ENCODE results near the gene LRRFIP1. TPM values are rescaled to one million over a fixed set of nuclear protein-coding genes. Genes with fewer than 3 reads are reported as not detected.

The LRRFIP1 gene
- total and polyA plus RNA-seq, 10 of the 15 experiments (the other 5 are each of a cell fraction or from before 2014, with no cell fraction given) = 36.2 to 120 (median 74.3) TPM

DNA sequence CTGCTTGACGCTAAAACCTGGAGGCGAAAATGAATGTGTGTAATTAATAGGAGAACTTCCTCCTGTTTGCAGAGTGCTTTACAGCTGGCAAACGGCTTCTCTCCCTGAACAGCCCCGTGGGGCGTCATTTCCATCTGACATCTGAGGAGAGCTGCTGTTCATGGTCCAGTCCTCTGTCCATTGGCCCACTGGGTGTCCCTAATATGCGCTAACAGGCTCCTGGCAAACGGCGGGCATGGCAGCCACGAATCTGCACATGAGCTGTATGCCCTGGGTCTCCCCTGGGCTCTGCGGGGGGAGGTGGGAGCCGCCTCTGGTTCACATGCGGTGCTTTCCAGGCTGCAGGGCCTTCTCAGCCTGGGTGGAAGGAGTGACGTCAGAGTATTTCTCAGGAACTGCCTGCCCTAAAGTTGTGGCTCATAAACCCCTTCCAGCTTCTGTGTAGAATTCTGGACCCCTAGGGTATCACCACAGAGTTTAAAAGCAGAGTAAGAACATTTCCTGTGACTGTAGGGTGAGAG is 73.2 kb downstream of the LRRFIP1 start (continued):
- TF ChIP-seq, protein P1, sequence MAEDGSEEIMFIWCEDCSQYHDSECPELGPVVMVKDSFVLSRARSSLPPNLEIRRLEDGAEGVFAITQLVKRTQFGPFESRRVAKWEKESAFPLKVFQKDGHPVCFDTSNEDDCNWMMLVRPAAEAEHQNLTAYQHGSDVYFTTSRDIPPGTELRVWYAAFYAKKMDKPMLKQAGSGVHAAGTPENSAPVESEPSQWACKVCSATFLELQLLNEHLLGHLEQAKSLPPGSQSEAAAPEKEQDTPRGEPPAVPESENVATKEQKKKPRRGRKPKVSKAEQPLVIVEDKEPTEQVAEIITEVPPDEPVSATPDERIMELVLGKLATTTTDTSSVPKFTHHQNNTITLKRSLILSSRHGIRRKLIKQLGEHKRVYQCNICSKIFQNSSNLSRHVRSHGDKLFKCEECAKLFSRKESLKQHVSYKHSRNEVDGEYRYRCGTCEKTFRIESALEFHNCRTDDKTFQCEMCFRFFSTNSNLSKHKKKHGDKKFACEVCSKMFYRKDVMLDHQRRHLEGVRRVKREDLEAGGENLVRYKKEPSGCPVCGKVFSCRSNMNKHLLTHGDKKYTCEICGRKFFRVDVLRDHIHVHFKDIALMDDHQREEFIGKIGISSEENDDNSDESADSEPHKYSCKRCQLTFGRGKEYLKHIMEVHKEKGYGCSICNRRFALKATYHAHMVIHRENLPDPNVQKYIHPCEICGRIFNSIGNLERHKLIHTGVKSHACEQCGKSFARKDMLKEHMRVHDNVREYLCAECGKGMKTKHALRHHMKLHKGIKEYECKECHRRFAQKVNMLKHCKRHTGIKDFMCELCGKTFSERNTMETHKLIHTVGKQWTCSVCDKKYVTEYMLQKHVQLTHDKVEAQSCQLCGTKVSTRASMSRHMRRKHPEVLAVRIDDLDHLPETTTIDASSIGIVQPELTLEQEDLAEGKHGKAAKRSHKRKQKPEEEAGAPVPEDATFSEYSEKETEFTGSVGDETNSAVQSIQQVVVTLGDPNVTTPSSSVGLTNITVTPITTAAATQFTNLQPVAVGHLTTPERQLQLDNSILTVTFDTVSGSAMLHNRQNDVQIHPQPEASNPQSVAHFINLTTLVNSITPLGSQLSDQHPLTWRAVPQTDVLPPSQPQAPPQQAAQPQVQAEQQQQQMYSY (CRISPR knock-in tag; IDR thresholded peaks at IDR 0.05) = no peak
- TF ChIP-seq SIX5 (IDR thresholded peaks at IDR 0.05; ENCODE audit: low read depth, low read length, severe bottlenecking) (no peak), TBL1XR1 (IDR thresholded peaks at IDR 0.05; ENCODE audit: low read depth, low read length) (no peak), SUZ12 (IDR thresholded peaks at IDR 0.05; ENCODE audit: unreplicated experiment) (no peak), MEF2A (IDR thresholded peaks at IDR 0.05; ENCODE audit: insufficient read depth, low read depth, low read length) (no peak), LARP7 (IDR thresholded peaks at IDR 0.05) (no peak), ATF7 (IDR thresholded peaks at IDR 0.05; ENCODE audit: low read depth) (peak; percentile 97), TCF12 (IDR thresholded peaks at IDR 0.05; ENCODE audit: low read depth, low read length) (0 out of 2 replicates have a peak, but pooled peaks have one; percentile 16), NR2F1 (conservative IDR thresholded peaks at IDR 0.05) (no peak), YBX1 (IDR thresholded peaks at IDR 0.05) (no peak), CHD1 (IDR thresholded peaks at IDR 0.05; ENCODE audit: low read depth, low read length) (no peak), POLR2AphosphoS2 (IDR thresholded peaks at IDR 0.05; ENCODE audit: low read depth, low read length) (peak; percentile 46; the same call in 1 of the 2 replicates), NFYB (IDR thresholded peaks at IDR 0.05; ENCODE audit: insufficient read depth, low read depth, low read length) (no peak), BCL11A (IDR thresholded peaks at IDR 0.05; ENCODE audit: low read depth, low read length) (0 out of 2 replicates have a peak, but pooled peaks have one; percentile 5), FOXM1 (IDR thresholded peaks at IDR 0.05; ENCODE audit: low read depth, low read length) (no peak), MYB (IDR thresholded peaks at IDR 0.05; ENCODE audit: borderline replicate concordance, low read depth, low read length) (no peak)
- TF ChIP-seq, protein P2, sequence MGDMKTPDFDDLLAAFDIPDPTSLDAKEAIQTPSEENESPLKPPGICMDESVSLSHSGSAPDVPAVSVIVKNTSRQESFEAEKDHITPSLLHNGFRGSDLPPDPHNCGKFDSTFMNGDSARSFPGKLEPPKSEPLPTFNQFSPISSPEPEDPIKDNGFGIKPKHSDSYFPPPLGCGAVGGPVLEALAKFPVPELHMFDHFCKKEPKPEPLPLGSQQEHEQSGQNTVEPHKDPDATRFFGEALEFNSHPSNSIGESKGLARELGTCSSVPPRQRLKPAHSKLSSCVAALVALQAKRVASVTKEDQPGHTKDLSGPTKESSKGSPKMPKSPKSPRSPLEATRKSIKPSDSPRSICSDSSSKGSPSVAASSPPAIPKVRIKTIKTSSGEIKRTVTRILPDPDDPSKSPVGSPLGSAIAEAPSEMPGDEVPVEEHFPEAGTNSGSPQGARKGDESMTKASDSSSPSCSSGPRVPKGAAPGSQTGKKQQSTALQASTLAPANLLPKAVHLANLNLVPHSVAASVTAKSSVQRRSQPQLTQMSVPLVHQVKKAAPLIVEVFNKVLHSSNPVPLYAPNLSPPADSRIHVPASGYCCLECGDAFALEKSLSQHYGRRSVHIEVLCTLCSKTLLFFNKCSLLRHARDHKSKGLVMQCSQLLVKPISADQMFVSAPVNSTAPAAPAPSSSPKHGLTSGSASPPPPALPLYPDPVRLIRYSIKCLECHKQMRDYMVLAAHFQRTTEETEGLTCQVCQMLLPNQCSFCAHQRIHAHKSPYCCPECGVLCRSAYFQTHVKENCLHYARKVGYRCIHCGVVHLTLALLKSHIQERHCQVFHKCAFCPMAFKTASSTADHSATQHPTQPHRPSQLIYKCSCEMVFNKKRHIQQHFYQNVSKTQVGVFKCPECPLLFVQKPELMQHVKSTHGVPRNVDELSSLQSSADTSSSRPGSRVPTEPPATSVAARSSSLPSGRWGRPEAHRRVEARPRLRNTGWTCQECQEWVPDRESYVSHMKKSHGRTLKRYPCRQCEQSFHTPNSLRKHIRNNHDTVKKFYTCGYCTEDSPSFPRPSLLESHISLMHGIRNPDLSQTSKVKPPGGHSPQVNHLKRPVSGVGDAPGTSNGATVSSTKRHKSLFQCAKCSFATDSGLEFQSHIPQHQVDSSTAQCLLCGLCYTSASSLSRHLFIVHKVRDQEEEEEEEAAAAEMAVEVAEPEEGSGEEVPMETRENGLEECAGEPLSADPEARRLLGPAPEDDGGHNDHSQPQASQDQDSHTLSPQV (IDR thresholded peaks at IDR 0.05) = no peak
- TF ChIP-seq, protein P3, sequence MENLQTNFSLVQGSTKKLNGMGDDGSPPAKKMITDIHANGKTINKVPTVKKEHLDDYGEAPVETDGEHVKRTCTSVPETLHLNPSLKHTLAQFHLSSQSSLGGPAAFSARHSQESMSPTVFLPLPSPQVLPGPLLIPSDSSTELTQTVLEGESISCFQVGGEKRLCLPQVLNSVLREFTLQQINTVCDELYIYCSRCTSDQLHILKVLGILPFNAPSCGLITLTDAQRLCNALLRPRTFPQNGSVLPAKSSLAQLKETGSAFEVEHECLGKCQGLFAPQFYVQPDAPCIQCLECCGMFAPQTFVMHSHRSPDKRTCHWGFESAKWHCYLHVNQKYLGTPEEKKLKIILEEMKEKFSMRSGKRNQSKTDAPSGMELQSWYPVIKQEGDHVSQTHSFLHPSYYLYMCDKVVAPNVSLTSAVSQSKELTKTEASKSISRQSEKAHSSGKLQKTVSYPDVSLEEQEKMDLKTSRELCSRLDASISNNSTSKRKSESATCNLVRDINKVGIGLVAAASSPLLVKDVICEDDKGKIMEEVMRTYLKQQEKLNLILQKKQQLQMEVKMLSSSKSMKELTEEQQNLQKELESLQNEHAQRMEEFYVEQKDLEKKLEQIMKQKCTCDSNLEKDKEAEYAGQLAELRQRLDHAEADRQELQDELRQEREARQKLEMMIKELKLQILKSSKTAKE (IDR thresholded peaks at IDR 0.05; ENCODE audit: low read depth, poor library complexity, severe bottlenecking) = no peak
- TF ChIP-seq, protein P4, sequence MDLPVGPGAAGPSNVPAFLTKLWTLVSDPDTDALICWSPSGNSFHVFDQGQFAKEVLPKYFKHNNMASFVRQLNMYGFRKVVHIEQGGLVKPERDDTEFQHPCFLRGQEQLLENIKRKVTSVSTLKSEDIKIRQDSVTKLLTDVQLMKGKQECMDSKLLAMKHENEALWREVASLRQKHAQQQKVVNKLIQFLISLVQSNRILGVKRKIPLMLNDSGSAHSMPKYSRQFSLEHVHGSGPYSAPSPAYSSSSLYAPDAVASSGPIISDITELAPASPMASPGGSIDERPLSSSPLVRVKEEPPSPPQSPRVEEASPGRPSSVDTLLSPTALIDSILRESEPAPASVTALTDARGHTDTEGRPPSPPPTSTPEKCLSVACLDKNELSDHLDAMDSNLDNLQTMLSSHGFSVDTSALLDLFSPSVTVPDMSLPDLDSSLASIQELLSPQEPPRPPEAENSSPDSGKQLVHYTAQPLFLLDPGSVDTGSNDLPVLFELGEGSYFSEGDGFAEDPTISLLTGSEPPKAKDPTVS (IDR thresholded peaks at IDR 0.05; ENCODE audit: low read depth, low read length) = no peak

Data from GM12878 (cell line).